GM12874 (cell line): ENCODE results near the gene MRPS12.

Experiments
- TF ChIP-seq, protein P1 (sequence below): IDR thresholded peaks from 2 replicates; pipeline ENCODE4 v1.5.1; 2011; ENCODE audit warnings: low read depth, mild to moderate bottlenecking, control low read depth, low read length, moderate library complexity; ENCODE audit not compliant: insufficient read depth

The MRPS12 gene

GRCh38 chr19:38912600-38913514 lies 17.9 kb upstream of the MRPS12 start:
- TF ChIP-seq, protein P1, sequence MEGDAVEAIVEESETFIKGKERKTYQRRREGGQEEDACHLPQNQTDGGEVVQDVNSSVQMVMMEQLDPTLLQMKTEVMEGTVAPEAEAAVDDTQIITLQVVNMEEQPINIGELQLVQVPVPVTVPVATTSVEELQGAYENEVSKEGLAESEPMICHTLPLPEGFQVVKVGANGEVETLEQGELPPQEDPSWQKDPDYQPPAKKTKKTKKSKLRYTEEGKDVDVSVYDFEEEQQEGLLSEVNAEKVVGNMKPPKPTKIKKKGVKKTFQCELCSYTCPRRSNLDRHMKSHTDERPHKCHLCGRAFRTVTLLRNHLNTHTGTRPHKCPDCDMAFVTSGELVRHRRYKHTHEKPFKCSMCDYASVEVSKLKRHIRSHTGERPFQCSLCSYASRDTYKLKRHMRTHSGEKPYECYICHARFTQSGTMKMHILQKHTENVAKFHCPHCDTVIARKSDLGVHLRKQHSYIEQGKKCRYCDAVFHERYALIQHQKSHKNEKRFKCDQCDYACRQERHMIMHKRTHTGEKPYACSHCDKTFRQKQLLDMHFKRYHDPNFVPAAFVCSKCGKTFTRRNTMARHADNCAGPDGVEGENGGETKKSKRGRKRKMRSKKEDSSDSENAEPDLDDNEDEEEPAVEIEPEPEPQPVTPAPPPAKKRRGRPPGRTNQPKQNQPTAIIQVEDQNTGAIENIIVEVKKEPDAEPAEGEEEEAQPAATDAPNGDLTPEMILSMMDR: no peak

GRCh38 chr19:38913958-38914357 lies 16.8 kb upstream of the MRPS12 start:
- TF ChIP-seq, protein P1: no peak

GRCh38 chr19:38915329-38916321 lies 15.1 kb upstream of the MRPS12 start:
- TF ChIP-seq, protein P1: no peak

GRCh38 chr19:38917516-38917915 lies 13.2 kb upstream of the MRPS12 start:
- TF ChIP-seq, protein P1: no peak

DNA sequence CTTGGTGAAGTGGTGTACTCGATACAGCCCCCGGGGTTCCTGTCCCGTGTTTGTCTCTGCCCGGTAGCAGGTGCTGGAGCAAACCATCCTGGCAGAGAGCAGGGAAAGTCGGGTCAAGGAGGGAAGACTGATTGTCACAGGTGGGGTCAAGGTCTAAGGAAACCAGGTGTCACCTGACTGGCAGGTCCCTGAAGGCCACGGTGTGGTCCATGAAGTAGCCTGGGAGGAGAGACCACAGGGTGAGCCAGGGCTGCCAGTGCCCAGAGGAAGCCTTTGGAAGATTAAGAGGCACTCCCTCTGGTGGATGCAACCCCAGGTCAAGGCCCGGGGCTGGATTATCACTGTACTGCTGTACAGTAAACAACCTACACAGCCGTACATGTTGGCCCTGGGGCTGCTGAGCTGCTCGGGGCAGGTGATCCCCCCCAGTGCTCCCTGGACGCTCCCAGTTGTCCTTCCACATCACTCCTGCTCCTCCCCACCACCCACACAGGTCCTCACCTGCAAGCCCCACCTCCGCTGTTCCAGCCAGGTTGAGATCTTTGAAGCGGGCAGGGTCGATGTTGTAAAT lies 12.7 kb upstream of the MRPS12 start:
- TF ChIP-seq, protein P1: no peak

DNA sequence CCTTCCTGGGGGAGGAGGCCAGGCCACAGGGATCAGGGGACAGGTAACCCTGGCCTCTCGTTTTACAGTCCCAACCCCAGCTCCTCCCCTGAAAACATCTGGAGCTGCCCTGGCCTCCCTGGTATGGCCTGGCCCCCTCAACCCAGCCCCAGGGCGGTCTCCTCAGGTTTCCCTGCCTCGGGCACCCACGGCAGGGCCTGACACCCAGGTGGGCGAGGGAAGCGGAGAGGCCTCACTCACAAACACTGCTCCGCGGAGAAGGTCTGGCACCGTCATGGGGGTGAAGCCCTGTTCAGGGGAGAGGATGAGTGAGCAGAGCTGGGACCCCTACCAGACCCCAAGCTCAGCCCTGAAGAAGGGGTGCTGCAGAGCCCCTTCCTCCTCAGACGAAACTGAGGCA lies 12.2 kb upstream of the MRPS12 start:
- TF ChIP-seq, protein P1: no peak
